ENCODE data around the gene SETD7. TPM values are rescaled to one million over a fixed set of nuclear protein-coding genes. Genes with fewer than 3 reads are reported as not detected.

Gene SETD7
- total and polyA plus RNA-seq, 2 donors (not counting 3 experiments of a cell fraction or from before 2014, with no cell fraction given) = 18.8 to 39.9 TPM

- H3K4me2 ChIP-seq (ENCODE audit: insufficient read depth, low read length) = no peak overlapping the region
- H3K27ac ChIP-seq (ENCODE audit: insufficient read depth, low read depth, low read length) = no peak overlapping the region
- no peaks in the 10 kb centered on the region for H4K20me1 ChIP-seq (replicated peaks; ENCODE audit: control insufficient read depth, extremely low read depth, insufficient read depth, low read length)
- H3K9me1 ChIP-seq (replicated peaks; ENCODE audit: control insufficient read depth, extremely low read depth, insufficient read depth, low read length) = no peaks in the 10 kb centered on the region
- dilution Hi-C loops (cut with MboI; ENCODE audit: extremely low pct_ligation_motif_present, low sequenced_read_pairs) = no loop called here
- no peak overlapping the region for H3K9ac ChIP-seq (replicated peaks; ENCODE audit: extremely low read depth, insufficient read depth, low read length)
- no peaks in the 10 kb centered on the region for H3K9me3 ChIP-seq (replicated peaks; ENCODE audit: control insufficient read depth, insufficient read depth, low read length)
- no TSS peak for BruUV-seq (replicated peaks)
- H3K4me3 ChIP-seq (replicated peaks in 1 of 3; ENCODE audit: insufficient read depth in 1 of 3, low read depth in 1 of 3, low read length in 3 of 3) = no peak overlapping the region
- TF ChIP-seq POLR2AphosphoS5 (IDR thresholded peaks at IDR 0.05; ENCODE audit: insufficient read depth, low read depth, low read length) = no peak
- intact Hi-C loops (cut with micrococcal nuclease) = loop anchor here (1.0 kb wide), 2 partner anchors 30 to 48 kb away; no protein-coding TSS in a partner anchor
- no peak for FAIRE-seq
- H3K27me3 ChIP-seq (ENCODE audit: control insufficient read depth in 2 of 2, insufficient read depth in 2 of 2, low read length in 2 of 2) = peaks cover 4% of the 10 kb centered on the region in 2 experiments
- H3K4me1 ChIP-seq (ENCODE audit: control insufficient read depth, extremely low read depth, insufficient read depth, low read length) = peaks cover 3% of the 10 kb centered on the region
- ChIA-PET CTCF (interaction anchor here (0.7 to 7.1 kb wide), 23 partner anchors 8 to 757 kb away, joined by 3 to 275 read pairs (median 6); partner anchors contain the start of gene MGST2), POLR2A (no interaction called here)
- no peaks in the 10 kb centered on the region for H3K79me2 ChIP-seq (ENCODE audit: control insufficient read depth, insufficient read depth, low read length)
- no peak overlapping the region for H2AFZ ChIP-seq (ENCODE audit: low read depth, low read length)
- no peaks in the 10 kb centered on the region for H3K36me3 ChIP-seq (ENCODE audit: control insufficient read depth in 2 of 2, extremely low read depth in 1 of 2, insufficient read depth in 2 of 2, low read length in 2 of 2)
- DNase-seq (ENCODE audit: low read depth, low spot score) = no peak
Measured at GRCh38 chr4:139602776-139603360, 46.8 kb upstream of the SETD7 start.

DNA sequence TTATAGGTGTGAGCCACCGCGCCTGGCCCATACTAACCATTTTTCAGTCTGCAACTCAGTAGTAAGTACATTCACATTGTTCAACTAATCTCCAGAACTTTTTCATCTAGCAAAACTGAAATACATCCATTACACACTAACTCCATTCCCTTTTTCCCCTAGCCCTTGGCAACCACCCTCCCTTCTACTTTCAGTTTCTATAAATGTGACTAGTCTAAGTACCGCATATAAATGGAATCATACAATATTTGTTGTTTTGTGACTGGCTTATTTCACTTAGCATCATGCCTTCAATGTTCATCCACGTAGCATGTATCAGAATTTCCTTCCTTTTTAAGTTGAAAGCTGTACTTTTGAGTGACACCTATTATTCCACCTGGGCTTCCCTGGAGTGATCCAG lies 44.6 kb upstream of the SETD7 start:
- no TSS peak for BruUV-seq (replicated peaks)
- FAIRE-seq = no peak
- H3K4me2 ChIP-seq (ENCODE audit: insufficient read depth, low read length) = no peak overlapping the region
- H3K27ac ChIP-seq (ENCODE audit: insufficient read depth, low read depth, low read length) = no peak overlapping the region
- H3K9me3 ChIP-seq (replicated peaks; ENCODE audit: control insufficient read depth, insufficient read depth, low read length) = no peaks in the 10 kb centered on the region
- no peak for TF ChIP-seq MYC (IDR thresholded peaks at IDR 0.05; ENCODE audit: low read depth, low read length)
- ChIA-PET POLR2A (no interaction called here), CTCF (interaction anchor here (1.2 to 7.1 kb wide), 2 partner anchors 33 to 53 kb away, joined by 3 to 275 read pairs; no protein-coding TSS in a partner anchor)
- DNase-seq (ENCODE audit: low read depth, low spot score) = no peak
- H3K79me2 ChIP-seq (ENCODE audit: control insufficient read depth, insufficient read depth, low read length) = no peaks in the 10 kb centered on the region
- H3K9me1 ChIP-seq (replicated peaks; ENCODE audit: control insufficient read depth, extremely low read depth, insufficient read depth, low read length) = no peaks in the 10 kb centered on the region
- no peak overlapping the region for H2AFZ ChIP-seq (ENCODE audit: low read depth, low read length)
- dilution Hi-C loops (cut with MboI; ENCODE audit: extremely low pct_ligation_motif_present, low sequenced_read_pairs) (no loop called here), intact Hi-C loops (cut with micrococcal nuclease) (no loop called here)
- H3K36me3 ChIP-seq (ENCODE audit: control insufficient read depth in 2 of 2, extremely low read depth in 1 of 2, insufficient read depth in 2 of 2, low read length in 2 of 2) = no peaks in the 10 kb centered on the region
- H4K20me1 ChIP-seq (replicated peaks; ENCODE audit: control insufficient read depth, extremely low read depth, insufficient read depth, low read length) = no peaks in the 10 kb centered on the region
- H3K4me1 ChIP-seq (ENCODE audit: control insufficient read depth, extremely low read depth, insufficient read depth, low read length) = no peaks in the 10 kb centered on the region
- no peak overlapping the region for H3K4me3 ChIP-seq (replicated peaks in 1 of 3; ENCODE audit: insufficient read depth in 1 of 3, low read depth in 1 of 3, low read length in 3 of 3)
- no peak overlapping the region for H3K9ac ChIP-seq (replicated peaks; ENCODE audit: extremely low read depth, insufficient read depth, low read length)
- peaks cover 17 to 25% of the 10 kb centered on the region in 2 experiments for H3K27me3 ChIP-seq (ENCODE audit: control insufficient read depth in 2 of 2, insufficient read depth in 2 of 2, low read length in 2 of 2)

All from endothelial cell of umbilical vein (primary cell).